ENCODE results near the gene CDK5R2. TPM values are rescaled to one million over a fixed set of nuclear protein-coding genes. Genes with fewer than 3 reads are reported as not detected.

Gene CDK5R2
- total RNA-seq, 1 donor from 2014 or later: not detected

GRCh38 chr2:219009294-219009693 is 49.8 kb downstream of the CDK5R2 start:
- Histone ChIP-seq H3K4me3 (no peak overlapping the region), H3F3A (ENCODE audit: low read depth) (no peaks in the 10 kb centered on the region), H3K27me3 (peaks cover 87% of the 10 kb centered on the region), H3K36me3 (no peaks in the 10 kb centered on the region), H3K9me3 (ENCODE audit: low read depth) (no peaks in the 10 kb centered on the region), H4K20me1 (ENCODE audit: low read depth) (no peaks in the 10 kb centered on the region), H3K4me2 (no peak overlapping the region), H2AFZ (replicated peaks) (no peak overlapping the region), H3K79me2 (ENCODE audit: low read depth) (no peaks in the 10 kb centered on the region), H3K27ac (no peak overlapping the region), H3K4me1 (no peaks in the 10 kb centered on the region), H3K9ac (no peak overlapping the region)
- no peak for TF ChIP-seq CTCF (IDR thresholded peaks at IDR 0.05)
- no peak for TF ChIP-seq EZH2phosphoT487 (IDR thresholded peaks at IDR 0.05)
- TF ChIP-seq EZH2 (IDR thresholded peaks at IDR 0.05): no peak
- Mint-ChIP-seq H3K4me1 (no peaks in the 10 kb centered on the region), H3K27me3 (ENCODE audit: insufficient read depth, low read depth) (peaks cover 41% of the 10 kb centered on the region), H3K36me3 (no peaks in the 10 kb centered on the region), H3K27ac (no peak overlapping the region), H3K9me3 (no peaks in the 10 kb centered on the region), H3K4me3 (no peak overlapping the region)
- DNase-seq (ENCODE audit: low spot score): no peak

GRCh38 chr2:219010162-219010756 is 50.8 kb downstream of the CDK5R2 start:
- TF ChIP-seq CTCF (IDR thresholded peaks at IDR 0.05) (peak; percentile 52), EZH2 (IDR thresholded peaks at IDR 0.05) (no peak), EZH2phosphoT487 (IDR thresholded peaks at IDR 0.05) (no peak)
- Histone ChIP-seq H4K20me1 (ENCODE audit: low read depth) (no peaks in the 10 kb centered on the region), H3K27me3 (peaks cover 87% of the 10 kb centered on the region), H3K4me2 (no peak overlapping the region), H3K9me3 (ENCODE audit: low read depth) (no peaks in the 10 kb centered on the region), H3K36me3 (no peaks in the 10 kb centered on the region), H3K9ac (no peak overlapping the region), H3K79me2 (ENCODE audit: low read depth) (no peaks in the 10 kb centered on the region), H3K4me1 (no peaks in the 10 kb centered on the region), H3F3A (ENCODE audit: low read depth) (no peaks in the 10 kb centered on the region), H2AFZ (replicated peaks) (no peak overlapping the region), H3K27ac (no peak overlapping the region), H3K4me3 (no peak overlapping the region)
- H3K4me3 Mint-ChIP-seq: no peak overlapping the region
- H3K27me3 Mint-ChIP-seq (ENCODE audit: insufficient read depth, low read depth): peaks cover 40% of the 10 kb centered on the region
- peak; percentile 52 for DNase-seq (ENCODE audit: low spot score)
- H3K36me3 Mint-ChIP-seq: no peaks in the 10 kb centered on the region
- no peak overlapping the region for H3K27ac Mint-ChIP-seq
- no peaks in the 10 kb centered on the region for H3K9me3 Mint-ChIP-seq
- no peaks in the 10 kb centered on the region for H3K4me1 Mint-ChIP-seq

- peaks cover 86% of the 10 kb centered on the region for H3K27me3 ChIP-seq
- no peak for TF ChIP-seq EZH2phosphoT487 (IDR thresholded peaks at IDR 0.05)
- TF ChIP-seq CTCF (IDR thresholded peaks at IDR 0.05): no peak
- no peak for TF ChIP-seq EZH2 (IDR thresholded peaks at IDR 0.05)
- no peak overlapping the region for H3K27ac ChIP-seq
- H3K4me2 ChIP-seq: no peak overlapping the region
- Mint-ChIP-seq H3K9me3 (no peaks in the 10 kb centered on the region), H3K27me3 (ENCODE audit: insufficient read depth, low read depth) (peaks cover 38% of the 10 kb centered on the region), H3K4me1 (no peaks in the 10 kb centered on the region), H3K4me3 (no peak overlapping the region), H3K27ac (no peak overlapping the region), H3K36me3 (no peaks in the 10 kb centered on the region)
- no peak overlapping the region for H3K4me3 ChIP-seq
- no peaks in the 10 kb centered on the region for H3K36me3 ChIP-seq
- H3K9ac ChIP-seq: no peak overlapping the region
- no peak overlapping the region for H2AFZ ChIP-seq (replicated peaks)
- H4K20me1 ChIP-seq (ENCODE audit: low read depth): no peaks in the 10 kb centered on the region
- H3K4me1 ChIP-seq: no peaks in the 10 kb centered on the region
- no peak for DNase-seq (ENCODE audit: low spot score)
- no peaks in the 10 kb centered on the region for H3K79me2 ChIP-seq (ENCODE audit: low read depth)
- H3K9me3 ChIP-seq (ENCODE audit: low read depth): no peaks in the 10 kb centered on the region
- H3F3A ChIP-seq (ENCODE audit: low read depth): no peaks in the 10 kb centered on the region
These were observed 51.4 kb downstream of the CDK5R2 start for GRCh38 chr2:219010873-219011272.

MicroRNA genes within 50 kb of the gene (microRNA counts, 767-probe panel; counts per million panel counts)
- 460 counts per million, percentile 90 among the panel's probes with 10 or more counts for microRNA hsa-miR-375

Small RNA genes within 50 kb of the gene (microRNA-seq; reads per million reads assigned to microRNA genes)
- 21.8 reads per million, percentile 55 among the genes with 10 or more reads in this experiment for gene MIR375

Small RNA genes within 50 kb of the gene (small RNA-seq; reads per million reads assigned to genes)
- gene MIR375 (1.6 reads per million, percentile 86 among the genes with 10 or more reads in this experiment), gene RNU6-642P (not detected)

Other genes with a start within 250 kb of the CDK5R2 start
- gene TTLL4, start 248.8 kb upstream of the CDK5R2 start, total RNA-seq (ENCODE audit: low replicate concordance): 39.8 and 41.0 TPM in 2 replicates
- gene CYP27A1, start 177.5 kb upstream of the CDK5R2 start, total RNA-seq (ENCODE audit: low replicate concordance): 0.11 and 0.43 TPM in 2 replicates
- not detected in 2 replicates for gene PRKAG3, start 127.9 kb upstream of the CDK5R2 start, total RNA-seq (ENCODE audit: low replicate concordance)
- not detected in 2 replicates for gene WNT6, start 99.9 kb upstream of the CDK5R2 start, total RNA-seq (ENCODE audit: low replicate concordance)
- not detected in 2 replicates for gene WNT10A, start 78.8 kb upstream of the CDK5R2 start, total RNA-seq (ENCODE audit: low replicate concordance)
- not detected in 2 replicates for gene FEV, start 25.5 kb downstream of the CDK5R2 start, total RNA-seq (ENCODE audit: low replicate concordance)
- gene CRYBA2, start 33.8 kb downstream of the CDK5R2 start, total RNA-seq (ENCODE audit: low replicate concordance): not detected in 2 replicates
- 0.22 and 0.80 TPM in 2 replicates for gene CFAP65, start 81.8 kb downstream of the CDK5R2 start, total RNA-seq (ENCODE audit: low replicate concordance)
- 0.06 TPM in 1 of 2 replicates, not detected in the other for gene IHH, start 101.3 kb downstream of the CDK5R2 start, total RNA-seq (ENCODE audit: low replicate concordance)
- gene NHEJ1, start 201.1 kb downstream of the CDK5R2 start, total RNA-seq (ENCODE audit: low replicate concordance): 23.9 and 25.5 TPM in 2 replicates
- gene SLC23A3, start 210.4 kb downstream of the CDK5R2 start, total RNA-seq (ENCODE audit: low replicate concordance): 0.06 and 1.4 TPM in 2 replicates
- 15.8 and 21.8 TPM in 2 replicates for gene CNPPD1, start 217.3 kb downstream of the CDK5R2 start, total RNA-seq (ENCODE audit: low replicate concordance)
- gene RETREG2, start 218.6 kb downstream of the CDK5R2 start, total RNA-seq (ENCODE audit: low replicate concordance): 32.9 and 53.5 TPM in 2 replicates
- 13.6 and 23.8 TPM in 2 replicates for gene ZFAND2B, start 247.1 kb downstream of the CDK5R2 start, total RNA-seq (ENCODE audit: low replicate concordance)

All from neural progenitor cell (in vitro differentiated cells).